ENCODE results near the gene LRP2.

Gene LRP2

DNA sequence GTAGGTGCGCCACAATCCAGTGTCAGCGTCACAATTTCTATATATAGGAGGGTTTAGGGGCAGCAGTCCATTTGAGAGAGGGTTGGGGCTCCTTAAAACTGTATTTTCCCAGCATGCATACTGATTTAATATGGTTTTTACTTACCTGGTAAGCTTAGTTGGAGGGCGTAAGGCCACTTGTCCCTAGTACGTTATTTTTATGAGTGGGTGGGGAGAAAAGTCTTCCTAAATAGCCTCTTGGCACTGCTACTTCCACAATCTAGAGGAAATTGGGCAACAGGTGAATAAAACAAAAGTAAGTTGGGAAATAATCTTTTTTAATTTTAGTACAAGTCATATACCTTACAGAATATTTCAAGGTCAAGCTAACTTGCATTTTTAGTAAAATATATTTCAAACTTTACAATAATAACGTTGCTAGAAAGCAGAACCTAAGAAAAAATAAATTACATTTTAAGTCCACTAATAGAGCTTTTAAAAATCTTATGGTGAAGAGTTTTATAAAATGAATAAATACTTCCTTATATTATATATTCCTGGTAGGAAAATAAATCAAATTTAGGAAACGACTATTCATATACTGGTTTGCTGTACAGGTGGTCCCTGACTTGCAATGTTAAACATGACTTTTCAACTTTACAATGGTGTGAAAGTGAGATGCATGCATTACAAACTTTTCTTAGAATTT lies 272.1 kb downstream of the LRP2 start:
- DNase-seq = no peak

DNA sequence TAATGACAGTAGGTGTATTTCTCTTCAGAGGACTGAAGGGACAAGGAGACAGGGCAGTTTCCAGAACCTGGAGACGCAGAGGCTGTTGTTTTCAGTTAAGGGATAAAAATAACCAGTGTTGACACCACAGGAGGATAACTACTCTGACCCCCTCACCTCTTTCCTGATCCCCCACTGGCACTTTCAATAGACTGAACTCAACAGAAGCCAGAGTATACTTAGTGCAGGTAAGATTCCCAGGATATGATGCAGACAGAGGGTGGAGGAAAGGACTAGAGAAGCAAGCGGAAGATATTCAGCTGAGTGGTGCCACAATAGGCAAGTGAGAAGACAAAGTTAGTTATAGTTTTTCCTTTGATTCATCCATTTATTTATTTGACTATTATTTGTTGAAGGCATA lies 273.2 kb downstream of the LRP2 start:
- DNase-seq = no peak

DNA sequence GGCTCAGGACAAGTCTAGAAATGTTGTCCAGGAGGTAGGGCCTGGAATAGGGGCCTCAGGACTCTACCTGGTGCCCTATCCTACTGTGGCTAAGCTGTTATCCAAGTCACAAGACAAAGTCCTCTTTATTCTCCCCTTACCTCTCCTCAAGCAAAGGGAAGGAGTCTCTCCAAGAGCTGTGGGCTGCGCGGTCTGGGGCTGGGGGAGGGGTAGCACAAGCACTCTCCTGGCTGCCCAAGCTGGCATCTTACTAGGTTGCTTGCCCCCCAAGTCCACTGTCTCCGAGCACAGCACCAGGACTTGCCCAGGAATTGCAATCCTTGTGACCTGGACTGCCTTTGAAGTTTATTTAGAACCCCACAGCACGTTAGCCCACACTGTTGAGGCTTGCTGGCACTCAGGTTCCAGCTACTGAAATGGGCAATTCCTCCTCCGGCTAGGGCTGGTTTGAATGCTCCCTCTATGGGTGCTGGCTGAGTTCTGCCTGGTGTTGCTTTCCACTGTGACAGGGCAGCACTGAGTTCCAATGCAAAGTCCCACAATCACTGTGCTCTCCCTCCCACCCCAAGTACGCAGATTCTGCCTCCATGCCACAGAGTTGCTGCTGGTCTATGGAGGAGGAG lies 274.5 kb downstream of the LRP2 start:
- no peak for DNase-seq

DNA sequence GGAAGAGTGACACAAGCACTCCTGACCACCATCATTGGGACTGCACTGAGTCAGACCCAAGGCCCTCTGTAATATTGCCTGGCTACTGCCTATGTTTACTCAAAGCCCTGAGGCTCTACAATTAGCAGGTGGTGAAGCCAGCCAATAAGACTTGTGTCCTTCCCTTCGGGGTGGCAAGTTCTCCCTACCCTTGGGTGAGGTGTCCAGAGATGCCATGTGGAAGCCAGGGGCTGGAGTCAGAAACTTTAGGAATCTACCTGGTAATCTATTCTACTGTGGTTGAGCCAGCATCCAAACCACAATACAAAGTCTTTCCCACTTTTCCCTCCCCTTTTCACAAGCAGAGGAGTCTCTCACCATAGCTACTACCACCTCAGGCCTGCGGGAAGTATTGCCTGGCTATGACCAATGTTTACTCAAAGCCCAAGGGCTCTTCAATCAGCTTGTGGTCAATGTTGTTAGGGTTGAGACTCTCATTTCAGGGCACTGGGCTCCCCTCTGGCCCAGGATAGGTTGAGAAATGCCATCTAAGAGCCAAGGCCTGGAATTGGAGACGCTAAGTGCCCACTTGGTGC lies 275.4 kb downstream of the LRP2 start:
- DNase-seq = no peak

DNA sequence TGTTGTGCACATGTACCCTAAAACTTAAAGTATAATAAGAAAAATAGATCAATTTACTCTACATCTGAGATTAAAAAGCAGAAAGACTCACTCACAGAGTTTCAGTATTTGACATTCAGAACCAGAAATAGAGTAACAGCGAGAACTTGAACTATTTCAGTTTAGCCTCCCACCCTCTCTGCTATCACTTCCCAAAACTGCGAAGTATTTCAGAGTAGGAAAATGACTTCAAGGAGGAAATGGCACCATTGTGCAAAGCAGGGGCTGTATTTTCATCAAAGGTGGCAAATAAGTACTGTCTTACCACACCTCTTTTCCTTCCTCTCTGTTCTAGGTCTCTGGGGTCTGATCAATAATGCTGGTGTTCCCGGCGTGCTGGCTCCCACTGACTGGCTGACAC lies 279.3 kb downstream of the LRP2 start:
- DNase-seq = no peak

DNA sequence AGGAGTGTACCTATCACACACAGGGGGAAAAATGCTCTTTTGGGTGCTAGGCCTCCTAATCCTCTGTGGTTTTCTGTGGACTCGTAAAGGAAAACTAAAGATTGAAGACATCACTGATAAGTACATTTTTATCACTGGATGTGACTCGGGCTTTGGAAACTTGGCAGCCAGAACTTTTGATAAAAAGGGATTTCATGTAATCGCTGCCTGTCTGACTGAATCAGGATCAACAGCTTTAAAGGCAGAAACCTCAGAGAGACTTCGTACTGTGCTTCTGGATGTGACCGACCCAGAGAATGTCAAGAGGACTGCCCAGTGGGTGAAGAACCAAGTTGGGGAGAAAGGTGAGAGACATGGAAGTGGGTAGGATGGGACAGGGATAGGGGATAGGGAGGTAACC lies 280.8 kb downstream of the LRP2 start:
- DNase-seq = no peak

DNA sequence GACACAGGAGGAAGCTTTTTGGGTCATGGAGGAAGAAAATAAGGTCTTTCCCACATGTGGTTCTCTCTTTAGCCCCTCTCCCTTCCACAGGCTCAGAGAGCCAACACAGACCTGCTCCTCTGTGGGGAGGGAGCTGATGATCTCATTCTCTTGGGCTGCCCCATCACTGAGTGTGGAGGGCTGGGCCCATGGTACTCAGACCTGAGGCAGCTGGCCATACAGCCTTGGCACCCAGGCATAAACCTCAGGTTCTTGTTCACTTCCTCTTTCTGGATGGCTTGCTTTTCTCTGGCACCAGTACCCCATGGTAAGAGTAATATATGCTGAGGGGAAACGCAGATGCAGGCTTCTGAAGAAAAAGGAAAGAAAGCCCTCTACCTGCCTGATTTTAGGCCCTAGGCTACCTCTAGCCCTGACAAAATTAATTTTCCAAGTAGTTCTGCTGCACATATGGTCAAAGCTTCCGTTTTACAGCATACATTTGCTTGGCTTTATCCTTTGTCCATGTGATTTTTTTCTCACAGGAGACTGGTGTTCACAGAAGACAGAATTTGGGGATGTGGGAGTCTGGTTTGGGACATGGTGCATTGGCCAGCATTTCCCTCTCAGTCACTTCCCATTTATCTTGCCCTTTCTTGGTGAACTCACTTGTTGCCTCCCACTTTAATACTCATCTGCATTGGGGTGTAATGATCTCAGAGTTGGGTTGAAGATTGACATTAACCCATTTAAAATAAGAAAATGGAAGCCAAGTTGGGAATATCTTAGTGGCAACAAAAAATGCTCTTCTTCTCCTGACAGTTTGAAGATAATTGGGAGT lies 281.9 kb downstream of the LRP2 start:
- DNase-seq = no peak

DNA sequence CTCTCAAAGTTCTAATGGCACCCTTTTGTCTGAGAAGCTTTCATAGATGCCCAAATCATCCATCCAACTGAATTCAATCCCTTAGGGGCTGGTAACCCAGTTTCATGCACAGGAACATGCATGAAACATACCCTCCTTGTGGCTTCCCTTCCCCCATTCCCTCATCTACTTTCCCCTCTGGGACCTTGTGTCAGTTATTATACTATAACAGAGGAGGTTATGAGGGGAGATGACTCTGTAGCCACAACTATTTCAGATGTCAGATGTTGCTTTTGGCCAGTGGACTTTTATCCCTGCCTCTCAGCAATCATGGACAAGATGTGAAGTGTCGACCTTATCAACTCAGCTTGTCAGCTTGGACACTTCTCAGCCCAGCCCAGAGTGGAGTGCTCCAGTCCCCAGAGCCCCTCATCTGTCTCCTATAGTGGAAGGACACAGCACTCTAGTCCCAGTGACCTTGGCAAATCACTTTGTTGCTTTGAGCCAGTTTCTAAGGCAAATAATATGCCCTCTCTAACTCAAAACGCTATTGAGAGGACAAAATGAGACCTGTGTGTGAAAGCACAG lies 284.6 kb downstream of the LRP2 start:
- DNase-seq = no peak

Data from right kidney (tissue), 1 donor.